ENCODE results near the gene PLEKHB2. TPM values are rescaled to one million over a fixed set of nuclear protein-coding genes. Genes with fewer than 3 reads are reported as not detected.
"Not testable (repeated sequence)": the region's sequence is repeated elsewhere in the genome, so short reads cannot be mapped to it uniquely, and the experiment has no call there.

PLEKHB2 gene
- total RNA-seq, 1 donor from 2014 or later: 73.4 TPM

- intact Hi-C loops (cut with micrococcal nuclease): no loop called here
Measured at GRCh38 chr2:131140581-131140980, 35.4 kb downstream of the PLEKHB2 start.

- intact Hi-C loops (cut with micrococcal nuclease): no loop called here
Measured at GRCh38 chr2:131142849-131143248, 37.7 kb downstream of the PLEKHB2 start.

GRCh38 chr2:131143803-131144202, 38.7 kb downstream of the PLEKHB2 start:
- intact Hi-C loops (cut with micrococcal nuclease): no loop called here

GRCh38 chr2:131145040-131145439, 39.9 kb downstream of the PLEKHB2 start:
- intact Hi-C loops (cut with micrococcal nuclease): no loop called here

GRCh38 chr2:131146231-131146630, 41.1 kb downstream of the PLEKHB2 start:
- intact Hi-C loops (cut with micrococcal nuclease): no loop called here

- intact Hi-C loops (cut with micrococcal nuclease): no loop called here
Measured at GRCh38 chr2:131146749-131147148, 41.6 kb downstream of the PLEKHB2 start.

- intact Hi-C loops (cut with micrococcal nuclease): no loop called here
Measured at GRCh38 chr2:131148426-131148825, 43.3 kb downstream of the PLEKHB2 start.

- intact Hi-C loops (cut with micrococcal nuclease): loop anchor here (5.0 to 10.0 kb wide), 3 partner anchors 353 to 995 kb away; partner anchors contain the start of gene CCDC74A
Measured at GRCh38 chr2:131150109-131150508, 45.0 kb downstream of the PLEKHB2 start.

- intact Hi-C loops (cut with micrococcal nuclease): loop anchor here (5.0 to 10.0 kb wide), 3 partner anchors 354 to 993 kb away; partner anchors contain the start of gene CCDC74A
Measured at GRCh38 chr2:131151398-131151797, 46.3 kb downstream of the PLEKHB2 start.

GRCh38 chr2:131152074-131152473, 46.9 kb downstream of the PLEKHB2 start:
- intact Hi-C loops (cut with micrococcal nuclease): loop anchor here (5.0 to 10.0 kb wide), 3 partner anchors 355 to 993 kb away; partner anchors contain the start of gene CCDC74A

GRCh38 chr2:131153529-131153928, 48.4 kb downstream of the PLEKHB2 start:
- intact Hi-C loops (cut with micrococcal nuclease): loop anchor here (5.0 to 10.0 kb wide), 3 partner anchors 356 to 991 kb away; partner anchors contain the start of gene CCDC74A

- intact Hi-C loops (cut with micrococcal nuclease): loop anchor here (1.0 to 10.0 kb wide), 10 partner anchors 48 to 991 kb away; partner anchors contain the start of genes CCDC74A and MZT2A
Measured at GRCh38 chr2:131154071-131154531, 49.0 kb downstream of the PLEKHB2 start.

GRCh38 chr2:131154647-131155046, 49.5 kb downstream of the PLEKHB2 start:
- intact Hi-C loops (cut with micrococcal nuclease): loop anchor here (1.0 to 10.0 kb wide), 10 partner anchors 48 to 990 kb away; partner anchors contain the start of genes CCDC74A and MZT2A

- intact Hi-C loops (cut with micrococcal nuclease): loop anchor here (10.0 kb wide), 1 partner anchor 989 kb away; no protein-coding TSS in a partner anchor
Measured at GRCh38 chr2:131155208-131155855, 50.2 kb downstream of the PLEKHB2 start.

GRCh38 chr2:131156452-131157149, 51.5 kb downstream of the PLEKHB2 start:
- intact Hi-C loops (cut with micrococcal nuclease): loop anchor here (10.0 kb wide), 1 partner anchor 988 kb away; no protein-coding TSS in a partner anchor

- intact Hi-C loops (cut with micrococcal nuclease): not testable (repeated sequence)
Measured at GRCh38 chr2:131165562-131165961, 60.4 kb downstream of the PLEKHB2 start.

GRCh38 chr2:131168538-131168937, 63.4 kb downstream of the PLEKHB2 start:
- intact Hi-C loops (cut with micrococcal nuclease): no loop called here

GRCh38 chr2:131178050-131178449, 72.9 kb downstream of the PLEKHB2 start:
- intact Hi-C loops (cut with micrococcal nuclease): not testable (repeated sequence)

GRCh38 chr2:131178721-131179418, 73.7 kb downstream of the PLEKHB2 start:
- intact Hi-C loops (cut with micrococcal nuclease): not testable (repeated sequence)

GRCh38 chr2:131181451-131181850, 76.3 kb downstream of the PLEKHB2 start:
- intact Hi-C loops (cut with micrococcal nuclease): not testable (repeated sequence)

GRCh38 chr2:131193421-131193820, 88.3 kb downstream of the PLEKHB2 start:
- intact Hi-C loops (cut with micrococcal nuclease): not testable (repeated sequence)
